Peyer's patch (tissue), 4 donors: ENCODE measurements around the gene BACH2.

ENCODE experiments used
- POLR2A ChIP-seq, 2 donors: fragments of 450-650 bp; IDR thresholded peaks; one replicate each; pipeline ENCODE4 v1.5.1; 2017; ENCODE audit warnings: antibody characterized with exemption in 2 of 2, mild to moderate bottlenecking in 2 of 2, moderate library complexity in 2 of 2
- TF ChIP-seq, protein P1 (sequence below), 6 experiments: fragments of 450-650 bp in 4 of 6; fragments of 200-600 bp in 2 of 6; sonication (generic) in 1 of 6; IDR thresholded peaks; one replicate each; pipeline ENCODE4 v1.5.1; 2017 to 2019; ENCODE audit warnings: antibody characterized with exemption in 6 of 6, mild to moderate bottlenecking in 3 of 6, moderate library complexity in 1 of 6

DNA sequence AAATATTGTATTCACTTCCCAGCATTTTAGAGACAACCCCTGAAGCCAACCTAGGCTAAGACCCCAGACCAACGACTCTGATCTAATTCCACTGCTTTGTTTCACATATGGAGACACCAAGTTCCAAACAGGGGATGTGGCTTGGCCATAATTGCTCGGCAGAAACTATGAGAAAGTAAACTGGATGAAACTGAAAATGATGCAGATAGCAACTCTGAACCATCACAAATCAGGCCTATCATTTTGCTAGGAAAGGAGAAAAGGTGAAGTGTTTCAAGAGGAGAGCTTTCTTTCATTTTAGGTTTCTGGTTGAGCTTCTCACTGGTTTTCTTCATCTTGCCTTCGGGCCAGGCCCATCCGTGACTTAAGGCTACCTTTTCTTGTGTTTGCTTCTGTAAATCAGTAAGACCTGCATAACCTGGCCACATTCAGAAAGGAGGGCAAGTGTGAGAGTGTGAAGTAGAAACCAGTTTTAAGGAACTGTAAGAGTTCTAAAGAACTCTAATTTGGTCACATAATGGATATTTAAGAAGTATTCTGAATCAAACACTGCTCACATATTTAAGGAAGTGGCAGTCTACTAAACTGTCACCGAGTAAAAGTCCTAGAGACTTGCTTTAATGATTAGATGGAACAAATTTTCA lies 105.8 kb downstream of the BACH2 start:
- TF ChIP-seq, protein P1, sequence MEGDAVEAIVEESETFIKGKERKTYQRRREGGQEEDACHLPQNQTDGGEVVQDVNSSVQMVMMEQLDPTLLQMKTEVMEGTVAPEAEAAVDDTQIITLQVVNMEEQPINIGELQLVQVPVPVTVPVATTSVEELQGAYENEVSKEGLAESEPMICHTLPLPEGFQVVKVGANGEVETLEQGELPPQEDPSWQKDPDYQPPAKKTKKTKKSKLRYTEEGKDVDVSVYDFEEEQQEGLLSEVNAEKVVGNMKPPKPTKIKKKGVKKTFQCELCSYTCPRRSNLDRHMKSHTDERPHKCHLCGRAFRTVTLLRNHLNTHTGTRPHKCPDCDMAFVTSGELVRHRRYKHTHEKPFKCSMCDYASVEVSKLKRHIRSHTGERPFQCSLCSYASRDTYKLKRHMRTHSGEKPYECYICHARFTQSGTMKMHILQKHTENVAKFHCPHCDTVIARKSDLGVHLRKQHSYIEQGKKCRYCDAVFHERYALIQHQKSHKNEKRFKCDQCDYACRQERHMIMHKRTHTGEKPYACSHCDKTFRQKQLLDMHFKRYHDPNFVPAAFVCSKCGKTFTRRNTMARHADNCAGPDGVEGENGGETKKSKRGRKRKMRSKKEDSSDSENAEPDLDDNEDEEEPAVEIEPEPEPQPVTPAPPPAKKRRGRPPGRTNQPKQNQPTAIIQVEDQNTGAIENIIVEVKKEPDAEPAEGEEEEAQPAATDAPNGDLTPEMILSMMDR (IDR thresholded peaks at IDR 0.05): no peak
- TF ChIP-seq POLR2A (IDR thresholded peaks at IDR 0.05): no peak
